A549 treated with Mapracorat at 1 μM for 4 hours (cell line): Measurements from ENCODE around the gene LAMA5. TPM values are rescaled to one million over a fixed set of nuclear protein-coding genes. Genes with fewer than 3 reads are reported as not detected.

ENCODE experiments used
- total RNA-seq: library from RNA; stranded (reverse); fragments of 200-300 nt; extraction: Qiagen RNA extraction; gene quantifications from 5 replicates; pipeline ENCODE4 v1.2.3, GENCODE V29; 2022

LAMA5 gene, protein sequence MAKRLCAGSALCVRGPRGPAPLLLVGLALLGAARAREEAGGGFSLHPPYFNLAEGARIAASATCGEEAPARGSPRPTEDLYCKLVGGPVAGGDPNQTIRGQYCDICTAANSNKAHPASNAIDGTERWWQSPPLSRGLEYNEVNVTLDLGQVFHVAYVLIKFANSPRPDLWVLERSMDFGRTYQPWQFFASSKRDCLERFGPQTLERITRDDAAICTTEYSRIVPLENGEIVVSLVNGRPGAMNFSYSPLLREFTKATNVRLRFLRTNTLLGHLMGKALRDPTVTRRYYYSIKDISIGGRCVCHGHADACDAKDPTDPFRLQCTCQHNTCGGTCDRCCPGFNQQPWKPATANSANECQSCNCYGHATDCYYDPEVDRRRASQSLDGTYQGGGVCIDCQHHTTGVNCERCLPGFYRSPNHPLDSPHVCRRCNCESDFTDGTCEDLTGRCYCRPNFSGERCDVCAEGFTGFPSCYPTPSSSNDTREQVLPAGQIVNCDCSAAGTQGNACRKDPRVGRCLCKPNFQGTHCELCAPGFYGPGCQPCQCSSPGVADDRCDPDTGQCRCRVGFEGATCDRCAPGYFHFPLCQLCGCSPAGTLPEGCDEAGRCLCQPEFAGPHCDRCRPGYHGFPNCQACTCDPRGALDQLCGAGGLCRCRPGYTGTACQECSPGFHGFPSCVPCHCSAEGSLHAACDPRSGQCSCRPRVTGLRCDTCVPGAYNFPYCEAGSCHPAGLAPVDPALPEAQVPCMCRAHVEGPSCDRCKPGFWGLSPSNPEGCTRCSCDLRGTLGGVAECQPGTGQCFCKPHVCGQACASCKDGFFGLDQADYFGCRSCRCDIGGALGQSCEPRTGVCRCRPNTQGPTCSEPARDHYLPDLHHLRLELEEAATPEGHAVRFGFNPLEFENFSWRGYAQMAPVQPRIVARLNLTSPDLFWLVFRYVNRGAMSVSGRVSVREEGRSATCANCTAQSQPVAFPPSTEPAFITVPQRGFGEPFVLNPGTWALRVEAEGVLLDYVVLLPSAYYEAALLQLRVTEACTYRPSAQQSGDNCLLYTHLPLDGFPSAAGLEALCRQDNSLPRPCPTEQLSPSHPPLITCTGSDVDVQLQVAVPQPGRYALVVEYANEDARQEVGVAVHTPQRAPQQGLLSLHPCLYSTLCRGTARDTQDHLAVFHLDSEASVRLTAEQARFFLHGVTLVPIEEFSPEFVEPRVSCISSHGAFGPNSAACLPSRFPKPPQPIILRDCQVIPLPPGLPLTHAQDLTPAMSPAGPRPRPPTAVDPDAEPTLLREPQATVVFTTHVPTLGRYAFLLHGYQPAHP (N-terminal part only)
- total RNA-seq, result 260 to 513 TPM (median 431 TPM) in 5 replicates

DNA sequence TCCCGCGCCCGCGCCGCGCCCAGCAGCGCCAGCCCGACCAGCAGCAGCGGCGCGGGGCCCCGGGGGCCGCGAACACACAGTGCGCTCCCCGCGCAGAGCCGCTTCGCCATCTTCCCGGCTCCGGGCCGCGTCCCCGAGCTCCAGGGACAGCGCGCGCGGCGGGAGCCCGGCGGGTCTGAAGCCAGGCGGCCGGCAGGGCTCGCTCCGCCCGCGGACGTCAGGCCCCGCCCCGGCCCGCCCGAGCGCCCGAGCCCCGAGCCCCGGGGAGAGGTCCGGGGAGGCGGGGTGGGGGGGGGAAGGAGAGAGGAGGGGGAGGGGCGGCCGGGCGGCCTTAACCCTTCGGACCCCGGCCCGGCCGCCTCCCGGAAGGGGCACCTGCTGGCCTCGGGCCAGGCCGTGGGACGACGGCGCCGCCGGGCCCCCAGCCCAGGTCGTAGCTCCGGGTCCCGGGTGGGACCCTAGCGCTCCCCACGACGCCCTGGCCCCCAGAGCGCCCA, at the start of gene LAMA5:
LAMA5 (minus strand) TSS at position 177 of the 497 bp plus-strand sequence; CDS start at position 110, 67 bp downstream.

DNA sequence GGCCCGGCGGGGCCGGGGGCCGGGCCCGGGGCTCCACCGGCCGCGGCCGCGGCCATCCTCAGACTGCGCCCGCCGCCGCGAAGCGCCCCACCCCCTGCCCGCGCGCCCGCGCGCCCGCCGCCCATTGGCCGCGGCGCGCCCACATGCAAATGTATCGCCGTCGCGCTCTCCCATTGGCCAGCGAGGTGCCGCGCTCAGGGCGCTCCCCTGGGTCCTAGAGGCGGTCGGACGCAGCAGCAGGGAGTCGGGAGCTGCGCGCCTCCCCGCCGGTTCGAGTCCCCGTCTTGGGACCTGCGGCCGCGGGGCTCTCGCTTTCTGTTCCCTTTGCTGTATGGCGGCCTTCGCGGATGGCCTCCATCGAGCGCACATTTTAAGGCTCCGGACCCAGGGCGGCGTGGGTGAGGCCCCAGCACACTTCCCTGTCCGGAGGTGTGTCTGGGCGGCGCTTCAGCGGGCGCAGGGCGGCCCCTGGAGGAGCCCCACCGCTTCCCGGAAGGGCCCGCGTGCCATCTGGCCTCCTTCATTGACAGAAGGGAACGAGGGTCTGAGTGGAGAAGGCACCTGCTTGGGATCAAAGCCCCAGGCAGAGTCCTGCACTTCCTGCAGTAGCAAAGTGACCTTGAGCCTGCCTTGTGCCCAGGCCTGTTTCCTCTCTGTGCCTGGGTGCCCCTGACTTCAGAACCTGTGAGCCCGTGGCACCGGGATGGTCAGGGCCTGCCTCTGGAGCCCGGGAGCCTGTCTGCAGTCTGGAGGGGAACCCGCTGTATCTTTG, 40.3 kb upstream of the LAMA5 start, which contains the start of gene CABLES2:
CABLES2 (minus strand) TSS at position 65 of the 772 bp plus-strand sequence; CDS start at position 56, 9 bp downstream.

DNA sequence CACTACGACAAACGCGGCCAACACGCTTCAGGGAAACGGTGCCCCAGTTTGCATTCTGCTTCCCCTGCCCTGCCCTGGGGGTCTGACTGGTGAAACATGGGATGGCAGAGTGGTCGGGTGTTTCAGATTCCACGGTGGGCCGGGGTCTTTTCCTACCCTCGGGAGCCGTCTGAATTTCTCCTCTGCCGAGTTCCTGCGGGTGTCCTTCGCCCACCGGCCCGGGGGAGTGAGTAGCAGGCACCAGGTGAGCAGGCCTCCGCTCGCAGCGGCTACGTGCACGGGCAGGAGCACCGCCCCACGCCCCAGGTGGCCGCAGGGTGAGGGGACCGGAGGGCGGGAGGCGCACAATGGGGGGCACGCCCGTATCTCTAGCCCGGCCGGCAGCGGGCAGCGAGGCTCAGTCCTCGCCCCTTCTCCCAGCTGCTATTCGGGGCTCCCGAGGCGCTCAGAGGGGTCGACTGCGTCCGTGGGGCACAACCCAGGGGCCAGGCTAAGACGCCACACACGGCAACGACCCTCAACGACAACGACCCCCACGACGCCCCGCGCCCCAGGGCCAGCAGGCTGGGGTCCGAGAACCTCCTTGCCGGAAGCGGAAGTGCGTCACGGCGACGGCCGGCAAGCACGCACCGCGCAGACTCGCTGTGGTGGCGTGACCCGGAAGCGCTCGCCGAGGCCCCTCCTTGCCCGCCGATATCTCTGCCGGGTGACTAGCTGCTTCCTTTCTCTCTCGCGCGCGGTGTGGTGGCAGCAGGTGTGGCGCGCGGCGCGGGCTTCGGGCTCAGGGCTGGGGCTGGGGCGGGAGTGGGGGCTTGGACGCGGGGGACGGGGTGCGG, 19.5 kb upstream of the LAMA5 start, which contains the start of gene RPS21:
RPS21 (plus strand) TSS at position 721 of the 836 bp plus-strand sequence. CDS start 236 bp downstream, outside the sequence.

DNA sequence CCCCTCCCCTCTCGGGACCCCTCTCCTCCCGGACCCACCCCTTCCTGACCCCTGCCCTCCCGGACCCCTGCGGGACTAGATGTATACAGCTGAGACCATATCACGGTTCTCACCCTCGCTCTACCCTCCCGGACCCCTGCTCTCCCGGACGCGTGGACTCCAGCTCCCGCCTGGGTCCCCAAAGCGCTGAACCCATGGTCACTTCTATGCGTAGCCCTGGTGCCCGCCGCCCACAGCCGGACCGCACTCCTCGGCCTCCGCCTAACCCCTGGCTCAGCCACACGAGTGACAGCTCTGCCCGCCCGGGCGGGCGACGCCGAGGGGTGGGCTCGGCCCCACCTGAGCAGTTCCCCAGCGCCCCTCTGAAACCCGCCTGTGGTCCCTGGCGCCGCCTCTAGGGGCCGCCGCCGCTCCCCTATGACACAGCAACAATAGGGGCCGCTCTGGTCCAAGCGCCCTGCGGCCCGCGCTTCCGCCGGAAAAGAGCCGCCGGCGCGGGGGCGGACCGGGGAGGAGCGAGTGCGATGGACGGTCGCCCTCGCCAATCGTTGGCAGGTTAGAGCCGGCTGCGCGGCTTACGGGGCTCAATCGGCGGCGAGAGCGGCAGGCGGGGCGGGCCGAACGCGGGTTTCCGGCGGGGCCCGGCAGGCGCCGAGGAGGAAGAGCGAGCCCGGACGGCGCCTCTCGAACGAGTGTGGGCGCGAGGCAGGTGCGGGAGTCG, 64.6 kb downstream of the LAMA5 start, which contains the start of gene ADRM1:
ADRM1 (plus strand) TSS at position 657 of the 721 bp plus-strand sequence. CDS start 572 bp downstream, outside the sequence.

Other genes with a start within 250 kb of the LAMA5 start
- 21.5 to 26.4 TPM (median 26.3 TPM) in 5 replicates for gene LSM14B, start 244.8 kb downstream of the LAMA5 start, total RNA-seq
- 481 to 596 TPM (median 560 TPM) in 5 replicates for gene PSMA7, start 223.9 kb downstream of the LAMA5 start, total RNA-seq
- gene SS18L1, start 223.5 kb downstream of the LAMA5 start, total RNA-seq, result 6.1 to 10.7 TPM (median 9.4 TPM) in 5 replicates
- 29.6 to 40.6 TPM (median 37.1 TPM) in 5 replicates for gene MTG2, start 184.3 kb downstream of the LAMA5 start, total RNA-seq
- not detected in 5 replicates for gene HRH3, start 147.0 kb downstream of the LAMA5 start, total RNA-seq
- gene OSBPL2, start 128.8 kb downstream of the LAMA5 start, total RNA-seq, result 16.5 to 21.5 TPM (median 21.2 TPM) in 5 replicates
- gene ADRM1, start 64.3 kb downstream of the LAMA5 start, total RNA-seq, result 152 to 196 TPM (median 187 TPM) in 5 replicates
- gene RPS21, start 19.8 kb upstream of the LAMA5 start, total RNA-seq, result 2,654 to 2,993 TPM (median 2,828 TPM) in 5 replicates
- 4.4 to 5.8 TPM (median 5.2 TPM) in 5 replicates for gene CABLES2, start 40.0 kb upstream of the LAMA5 start, total RNA-seq
- gene RBBP8NL, start 60.2 kb upstream of the LAMA5 start, total RNA-seq, result 0.52 to 1.0 TPM (median 0.73 TPM) in 5 replicates
- 0.41 to 0.78 TPM (median 0.70 TPM) in 5 replicates for gene GATA5, start 108.7 kb upstream of the LAMA5 start, total RNA-seq